ENCODE measurements around the gene ZNF454.

The ZNF454 gene

GRCh38 chr5:178965465-178966055, 24.6 kb downstream of the ZNF454 start:
- TF ChIP-seq CTCF (IDR thresholded peaks at IDR 0.05; ENCODE audit: borderline replicate concordance, insufficient read depth, low read depth, low read length): no peak
- H3K4me3 ChIP-seq (ENCODE audit: low read depth, low read length): no peak overlapping the region

GRCh38 chr5:178981381-178981780, 40.4 kb downstream of the ZNF454 start:
- no peak overlapping the region for H3K4me3 ChIP-seq (ENCODE audit: low read depth, low read length)
- TF ChIP-seq CTCF (IDR thresholded peaks at IDR 0.05; ENCODE audit: borderline replicate concordance, insufficient read depth, low read depth, low read length): no peak

- no peak overlapping the region for H3K4me3 ChIP-seq (ENCODE audit: low read depth, low read length)
These were observed 41.9 kb downstream of the ZNF454 start for GRCh38 chr5:178982941-178983340.

GRCh38 chr5:178983728-178984127, 42.7 kb downstream of the ZNF454 start:
- no peak overlapping the region for H3K4me3 ChIP-seq (ENCODE audit: low read depth, low read length)
- TF ChIP-seq CTCF (IDR thresholded peaks at IDR 0.05; ENCODE audit: borderline replicate concordance, insufficient read depth, low read depth, low read length): no peak

More at GRCh38 chr5:178982941-178983340, 41.9 kb downstream of the ZNF454 start:
- TF ChIP-seq CTCF (IDR thresholded peaks at IDR 0.05; ENCODE audit: borderline replicate concordance, insufficient read depth, low read depth, low read length): no peak

GRCh38 chr5:178984145-178985072, 43.4 kb downstream of the ZNF454 start:
- no peak for TF ChIP-seq CTCF (IDR thresholded peaks at IDR 0.05; ENCODE audit: borderline replicate concordance, insufficient read depth, low read depth, low read length)
- H3K4me3 ChIP-seq (ENCODE audit: low read depth, low read length): no peak overlapping the region

- TF ChIP-seq CTCF (IDR thresholded peaks at IDR 0.05; ENCODE audit: borderline replicate concordance, insufficient read depth, low read depth, low read length): no peak
- H3K4me3 ChIP-seq (ENCODE audit: low read depth, low read length): no peak overlapping the region
These were observed 45.4 kb downstream of the ZNF454 start for GRCh38 chr5:178986326-178986960.
